Neural progenitor cell (in vitro differentiated cells): Measurements from ENCODE around the gene PRRC2A.

Source experiments
- EZH2phosphoT487 ChIP-seq: fragments of 200-600 bp; sonication (generic); IDR thresholded peaks from 2 replicates; pipeline ENCODE4 v1.6.1; 2017; ENCODE audit warnings: antibody characterized with exemption
- TF ChIP-seq, protein P1 (sequence below): fragments of 200-600 bp; sonication (generic); IDR thresholded peaks from 2 replicates; pipeline ENCODE4 v1.5.1; 2017; ENCODE audit warnings: antibody characterized with exemption, mild to moderate bottlenecking

DNA sequence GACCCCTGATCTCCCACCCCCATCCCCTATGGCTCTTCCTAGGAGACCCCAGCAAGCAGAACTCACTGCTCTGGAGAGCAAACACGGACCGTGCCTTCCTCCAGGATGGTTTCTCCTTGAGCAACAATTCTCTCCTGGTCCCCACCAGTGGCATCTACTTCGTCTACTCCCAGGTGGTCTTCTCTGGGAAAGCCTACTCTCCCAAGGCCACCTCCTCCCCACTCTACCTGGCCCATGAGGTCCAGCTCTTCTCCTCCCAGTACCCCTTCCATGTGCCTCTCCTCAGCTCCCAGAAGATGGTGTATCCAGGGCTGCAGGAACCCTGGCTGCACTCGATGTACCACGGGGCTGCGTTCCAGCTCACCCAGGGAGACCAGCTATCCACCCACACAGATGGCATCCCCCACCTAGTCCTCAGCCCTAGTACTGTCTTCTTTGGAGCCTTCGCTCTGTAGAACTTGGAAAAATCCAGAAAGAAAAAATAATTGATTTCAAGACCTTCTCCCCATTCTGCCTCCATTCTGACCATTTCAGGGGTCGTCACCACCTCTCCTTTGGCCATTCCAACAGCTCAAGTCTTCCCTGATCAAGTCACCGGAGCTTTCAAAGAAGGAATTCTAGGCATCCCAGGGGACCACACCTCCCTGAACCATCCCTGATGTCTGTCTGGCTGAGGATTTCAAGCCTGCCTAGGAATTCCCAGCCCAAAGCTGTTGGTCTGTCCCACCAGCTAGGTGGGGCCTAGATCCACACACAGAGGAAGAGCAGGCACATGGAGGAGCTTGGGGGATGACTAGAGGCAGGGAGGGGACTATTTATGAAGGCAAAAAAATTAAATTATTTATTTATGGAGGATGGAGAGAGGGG, 47.0 kb upstream of the PRRC2A start:
- TF ChIP-seq EZH2phosphoT487, result no peak
- TF ChIP-seq, protein P1, sequence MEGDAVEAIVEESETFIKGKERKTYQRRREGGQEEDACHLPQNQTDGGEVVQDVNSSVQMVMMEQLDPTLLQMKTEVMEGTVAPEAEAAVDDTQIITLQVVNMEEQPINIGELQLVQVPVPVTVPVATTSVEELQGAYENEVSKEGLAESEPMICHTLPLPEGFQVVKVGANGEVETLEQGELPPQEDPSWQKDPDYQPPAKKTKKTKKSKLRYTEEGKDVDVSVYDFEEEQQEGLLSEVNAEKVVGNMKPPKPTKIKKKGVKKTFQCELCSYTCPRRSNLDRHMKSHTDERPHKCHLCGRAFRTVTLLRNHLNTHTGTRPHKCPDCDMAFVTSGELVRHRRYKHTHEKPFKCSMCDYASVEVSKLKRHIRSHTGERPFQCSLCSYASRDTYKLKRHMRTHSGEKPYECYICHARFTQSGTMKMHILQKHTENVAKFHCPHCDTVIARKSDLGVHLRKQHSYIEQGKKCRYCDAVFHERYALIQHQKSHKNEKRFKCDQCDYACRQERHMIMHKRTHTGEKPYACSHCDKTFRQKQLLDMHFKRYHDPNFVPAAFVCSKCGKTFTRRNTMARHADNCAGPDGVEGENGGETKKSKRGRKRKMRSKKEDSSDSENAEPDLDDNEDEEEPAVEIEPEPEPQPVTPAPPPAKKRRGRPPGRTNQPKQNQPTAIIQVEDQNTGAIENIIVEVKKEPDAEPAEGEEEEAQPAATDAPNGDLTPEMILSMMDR, result no peak
